Endothelial cell of umbilical vein (primary cell): ENCODE measurements around the gene FIBCD1.

Source experiments
- CTCF ChIP-seq, 2 donors: IDR thresholded peaks; 1 replicate in 1 of 2; 2 replicates in 1 of 2; pipeline ENCODE4 v1.5.1; 2011; ENCODE audit warnings: low read length in 2 of 2, mild to moderate bottlenecking in 2 of 2, moderate library complexity in 2 of 2, control low read depth in 1 of 2, inconsistent platforms in 1 of 2, low read depth in 1 of 2; ENCODE audit not compliant: insufficient read depth in 1 of 2; ENCODE audit errors: extremely low read depth in 1 of 2
- EZH2 ChIP-seq: IDR thresholded peaks from 2 replicates; pipeline ENCODE4 v1.6.1; 2012; ENCODE audit warnings: borderline replicate concordance, low read depth, mild to moderate bottlenecking, moderate library complexity, low read length, inconsistent platforms; ENCODE audit not compliant: severe bottlenecking
- MYC ChIP-seq: IDR thresholded peaks from one replicate; pipeline ENCODE4 v1.6.1; 2011; ENCODE audit warnings: mild to moderate bottlenecking, low read depth, low read length
- POLR2A ChIP-seq: IDR thresholded peaks from 2 replicates; pipeline ENCODE4 v1.6.1; 2012; ENCODE audit warnings: low read depth, mild to moderate bottlenecking, control low read depth, low read length
- POLR2AphosphoS5 ChIP-seq: IDR thresholded peaks from 2 replicates; pipeline ENCODE4 v1.6.1; 2012; ENCODE audit warnings: low read depth, mild to moderate bottlenecking, control low read depth, low read length, moderate library complexity; ENCODE audit not compliant: insufficient read depth
- TF ChIP-seq, protein P1 (sequence below): IDR thresholded peaks from 2 replicates; pipeline ENCODE4 v1.6.1; 2011; ENCODE audit not compliant: insufficient read depth, insufficient read length

DNA sequence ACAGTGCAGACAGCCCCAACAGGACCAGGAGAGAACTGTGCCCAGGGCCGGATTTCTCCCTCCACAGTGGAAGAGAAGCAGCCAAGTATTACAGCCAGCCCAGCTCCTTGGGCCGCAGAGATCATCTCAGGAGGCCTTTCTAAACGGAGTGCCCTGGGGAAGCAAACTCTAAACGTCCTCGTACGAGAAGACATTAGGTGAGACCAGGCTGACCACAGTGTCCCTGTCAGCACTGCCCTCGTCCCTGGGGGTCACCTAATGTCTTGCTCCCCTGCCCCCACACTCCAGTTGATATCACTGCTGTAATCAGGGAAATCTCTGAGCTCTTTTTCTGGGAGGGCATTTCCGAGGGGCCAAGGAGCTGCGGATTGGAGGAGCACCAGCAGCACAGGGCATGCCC is 48.9 kb downstream of the FIBCD1 start:
- TF ChIP-seq CTCF (IDR thresholded peaks at IDR 0.05; ENCODE audit: extremely low read depth in 1 of 2, insufficient read depth in 1 of 2, low read depth in 1 of 2, low read length in 2 of 2): no peak
- TF ChIP-seq EZH2: no peak
- TF ChIP-seq MYC: no peak
- TF ChIP-seq POLR2AphosphoS5: no peak
- no peak for TF ChIP-seq POLR2A
- TF ChIP-seq, protein P1, sequence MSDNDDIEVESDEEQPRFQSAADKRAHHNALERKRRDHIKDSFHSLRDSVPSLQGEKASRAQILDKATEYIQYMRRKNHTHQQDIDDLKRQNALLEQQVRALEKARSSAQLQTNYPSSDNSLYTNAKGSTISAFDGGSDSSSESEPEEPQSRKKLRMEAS: no peak
